SK-N-SH (cell line): Measurements from ENCODE around the gene RASA3. TPM values are rescaled to one million over a fixed set of nuclear protein-coding genes. Genes with fewer than 3 reads are reported as not detected.
A peak's percentile ranks its signal among the peaks of the same experiment; 100 is the strongest.

Experiments used
- CTCF ChIA-PET: fragments of 300-600, 350-600 bp; formaldehyde crosslinking; extraction: SDS; loops from one replicate; lab custom pipeline; 2021; lab: Yijun Ruan, JAX
- POLR2A ChIA-PET: fragments of 350-600 bp; sonication (Branson Sonifier 250); formaldehyde crosslinking; extraction: SDS; loops from one replicate; lab custom pipeline; 2020; ENCODE audit warnings: antibody characterized with exemption, inconsistent platforms; lab: Yijun Ruan, JAX
- DNase-seq: peaks from one replicate; pipeline ENCODE4 v3.0.0; 2012
- H2AFZ ChIP-seq: fragments of 200-600 bp; sonication (generic); 2 replicates; pipeline ENCODE4 v1.8.1; 2016; ENCODE audit warnings: antibody characterized with exemption, mild to moderate bottlenecking, low read depth
- H3F3A ChIP-seq: fragments of 200-600 bp; sonication (generic); replicated peaks from 2 replicates; pipeline ENCODE3; 2016; ENCODE audit warnings: antibody characterized with exemption, mild to moderate bottlenecking; ENCODE audit not compliant: insufficient read depth
- H3K27ac ChIP-seq, 2 experiments: fragments of 200-500 bp in 1 of 2; fragments of 200-600 bp in 1 of 2; sonication (Bioruptor generic) in 1 of 2; sonication (generic), shearing (Covaris generic) in 1 of 2; 2 replicates each; pipeline versions ENCODE4 v1.5.1 to v1.6.1; 2014 to 2016; ENCODE audit warnings: low read depth in 2 of 2, inconsistent platforms in 1 of 2, low read length in 1 of 2, mild to moderate bottlenecking in 1 of 2, mixed read lengths in 1 of 2
- H3K27me3 ChIP-seq: fragments of 200-600 bp; sonication (generic), shearing (Covaris generic); 2 replicates; pipeline ENCODE4 v1.6.1; 2016; ENCODE audit warnings: mixed run types; ENCODE audit not compliant: insufficient read depth
- H3K36me3 ChIP-seq, 2 experiments: fragments of 200-500 bp in 1 of 2; fragments of 200-600 bp in 1 of 2; sonication (Bioruptor generic) in 1 of 2; sonication (generic) in 1 of 2; replicated peaks in 1 of 2; 2 replicates each; pipeline versions ENCODE3 to v1.5.1; 2014 to 2016; ENCODE audit warnings: low read length in 1 of 2, mild to moderate bottlenecking in 1 of 2; ENCODE audit not compliant: insufficient read depth in 2 of 2, control insufficient read depth in 1 of 2
- H3K4me1 ChIP-seq, 2 experiments: fragments of 200-500 bp in 1 of 2; fragments of 200-600 bp in 1 of 2; sonication (Bioruptor generic) in 1 of 2; sonication (generic), shearing (Covaris generic) in 1 of 2; 2 replicates each; pipeline versions ENCODE4 v1.5.1 to v1.6.1; 2014 to 2016; ENCODE audit warnings: low read depth in 1 of 2, low read length in 1 of 2, mixed run types in 1 of 2; ENCODE audit not compliant: insufficient read depth in 2 of 2, control insufficient read depth in 1 of 2
- H3K4me2 ChIP-seq: fragments of 200-600 bp; sonication (generic), shearing (Covaris generic); 2 replicates; pipeline ENCODE4 v1.6.1; 2017; ENCODE audit warnings: mixed run types
- H3K4me3 ChIP-seq, 2 experiments: fragments of 200-500 bp in 1 of 2; fragments of 200-600 bp in 1 of 2; sonication (Bioruptor generic) in 1 of 2; sonication (generic), shearing (Covaris generic) in 1 of 2; 2 replicates each; pipeline versions ENCODE4 v1.5.1 to v1.8.1; 2014 to 2016; ENCODE audit warnings: low read depth in 2 of 2, inconsistent platforms in 1 of 2, low read length in 1 of 2, mild to moderate bottlenecking in 1 of 2, mixed read lengths in 1 of 2, moderate library complexity in 1 of 2
- H3K79me2 ChIP-seq: fragments of 200-600 bp; sonication (generic); 2 replicates; pipeline ENCODE4 v1.8.1; 2017; ENCODE audit warnings: mild to moderate bottlenecking; ENCODE audit not compliant: insufficient read depth
- H3K9ac ChIP-seq: fragments of 200-600 bp; sonication (generic); 2 replicates; pipeline ENCODE4 v1.6.1; 2017; ENCODE audit warnings: mixed run types
- H3K9me2 ChIP-seq: fragments of 200-600 bp; sonication (generic); 2 replicates; pipeline ENCODE4 v1.6.1; 2017; ENCODE audit warnings: mixed run types
- H3K9me3 ChIP-seq: fragments of 200-600 bp; sonication (generic); 2 replicates; pipeline ENCODE4 v1.6.1; 2017; ENCODE audit warnings: mixed run types, mild to moderate bottlenecking, moderate library complexity
- H4K20me1 ChIP-seq: fragments of 200-600 bp; sonication (generic); 2 replicates; pipeline ENCODE4 v1.6.1; 2017; ENCODE audit warnings: mild to moderate bottlenecking, mixed run types; ENCODE audit not compliant: insufficient read depth
- CHD2 ChIP-seq: fragments of 150-350 bp; IDR thresholded peaks from 2 replicates; pipeline ENCODE4 v1.6.1; 2018; ENCODE audit warnings: low read length; ENCODE audit not compliant: partially characterized antibody
- EZH2phosphoT487 ChIP-seq: fragments of 200-600 bp; sonication (generic); IDR thresholded peaks from 2 replicates; pipeline ENCODE4 v1.6.1; 2017; ENCODE audit warnings: low read depth, mixed run types, mild to moderate bottlenecking, antibody characterized with exemption, moderate library complexity, borderline replicate concordance
- FOXJ3 ChIP-seq: sonication (generic); formaldehyde crosslinking; IDR thresholded peaks from 2 replicates; pipeline ENCODE4 v1.5.1; 2020; ENCODE audit warnings: mild to moderate bottlenecking, missing genetic modification reagents
- GABPA ChIP-seq: IDR thresholded peaks from 2 replicates; pipeline ENCODE4 v1.4.0; 2012; ENCODE audit warnings: low read depth, mild to moderate bottlenecking
- IRF3 ChIP-seq: fragments of 150-350 bp; IDR thresholded peaks from 2 replicates; pipeline ENCODE4 v1.6.1; 2016; ENCODE audit warnings: mild to moderate bottlenecking, low read depth, low read length
- MEF2A ChIP-seq: IDR thresholded peaks from 2 replicates; pipeline ENCODE4 v1.4.0; 2012; ENCODE audit warnings: low read depth, borderline replicate concordance
- MXI1 ChIP-seq: IDR thresholded peaks from 2 replicates; pipeline ENCODE4 v1.6.1; 2012; ENCODE audit warnings: mild to moderate bottlenecking, low read depth, low read length, improper control_type of control experiment
- NRF1 ChIP-seq: IDR thresholded peaks from 2 replicates; pipeline ENCODE4 v1.6.1; 2012; ENCODE audit warnings: low read depth, mild to moderate bottlenecking, low read length
- POLR2AphosphoS5 ChIP-seq: IDR thresholded peaks from 2 replicates; pipeline ENCODE4 v1.6.1; 2012; ENCODE audit warnings: low read depth, low read length
- RAD21 ChIP-seq: IDR thresholded peaks from 2 replicates; pipeline ENCODE4 v1.6.1; 2012; ENCODE audit warnings: mild to moderate bottlenecking, low read length
- RCOR1 ChIP-seq: fragments of 150-350 bp; IDR thresholded peaks from 2 replicates; pipeline ENCODE4 v1.6.1; 2017; ENCODE audit warnings: antibody characterized with exemption, low read length
- RXRA ChIP-seq: IDR thresholded peaks from 2 replicates; pipeline ENCODE4 v1.4.0; 2012; ENCODE audit warnings: low read depth, mild to moderate bottlenecking, borderline replicate concordance
- SMC3 ChIP-seq: IDR thresholded peaks from 2 replicates; pipeline ENCODE4 v1.6.1; 2012; ENCODE audit warnings: low read depth, low read length, improper control_type of control experiment
- TCF12 ChIP-seq: IDR thresholded peaks from 2 replicates; pipeline ENCODE4 v1.4.0; 2012
- WGBS: methylation state at CpG from one replicate; pipeline ENCODE4 v1.1.6; 2017; ENCODE audit warnings: low lambda C conversion rate; 5-methylcytosine and 5-hydroxymethylcytosine counted together
- polyA plus RNA-seq, 3 experiments: library from polyadenylated mRNA; depleted of rRNA; stranded (reverse); fragments of >200 nt; gene quantifications; 2 replicates each; pipeline ENCODE4 v1.2.3, GENCODE V29; 2012
- TF ChIP-seq, protein P1 (sequence below): IDR thresholded peaks from 2 replicates; pipeline ENCODE4 v1.6.1; 2012; ENCODE audit warnings: mild to moderate bottlenecking, low read depth, low read length, moderate library complexity
- TF ChIP-seq, protein P2 (sequence below): IDR thresholded peaks from 2 replicates; pipeline ENCODE4 v1.4.0; 2012; ENCODE audit warnings: low read depth, borderline replicate concordance
- TF ChIP-seq, protein P3 (sequence below): IDR thresholded peaks from 2 replicates; pipeline ENCODE4 v1.4.0; 2012; ENCODE audit warnings: low read depth, borderline replicate concordance

Gene RASA3
- polyA plus RNA-seq, 1 of the 3 experiments (the other 2 are of a cell fraction): 25.1 TPM

GRCh38 chr13:114096811-114097211 lies 35.6 kb downstream of the RASA3 start:
- CTCF ChIA-PET: no interaction called here
- DNase-seq: no peak
- TF ChIP-seq CHD2: no peak
- TF ChIP-seq RCOR1: no peak
- TF ChIP-seq EZH2phosphoT487: no peak
- TF ChIP-seq RXRA: no peak
- TF ChIP-seq, all 33 proteins: peak for 0
- H4K20me1 ChIP-seq: peaks cover 51% of the 10 kb centered on the region
- H3K9me2 ChIP-seq: no peaks in the 10 kb centered on the region
- WGBS: 96% methylated on average over 16 of the region's 18 CpGs
- H3K27ac ChIP-seq: peak overlapping the region in 1 of 2 experiments; percentile 78; a peak in 1 of 4 replicates
- H3K27me3 ChIP-seq: no peaks in the 10 kb centered on the region
- peaks cover 0 to 8% of the 10 kb centered on the region in 2 experiments for H3K36me3 ChIP-seq
- H3K4me1 ChIP-seq: peaks cover 0 to 40% of the 10 kb centered on the region in 2 experiments; a peak in 1 of 4 replicates
- H3K9ac ChIP-seq: no peak overlapping the region
- H3K4me3 ChIP-seq: no peak overlapping the region
- H3F3A ChIP-seq: peaks cover 14% of the 10 kb centered on the region
- H2AFZ ChIP-seq: no peak overlapping the region
- POLR2A ChIA-PET: no interaction called here
- peaks cover 95% of the 10 kb centered on the region for H3K79me2 ChIP-seq
- H3K9me3 ChIP-seq: no peaks in the 10 kb centered on the region
- no peak overlapping the region for H3K4me2 ChIP-seq

- Histone ChIP-seq H2AFZ (no peak overlapping the region), H3K4me1 (peaks cover 0 to 35% of the 10 kb centered on the region in 2 experiments; a peak in 1 of 4 replicates), H3K9me2 (no peaks in the 10 kb centered on the region), H3F3A (peaks cover 11% of the 10 kb centered on the region), H4K20me1 (peaks cover 45% of the 10 kb centered on the region), H3K9me3 (no peaks in the 10 kb centered on the region; the same call in 1 of the 2 replicates), H3K27me3 (no peaks in the 10 kb centered on the region), H3K36me3 (peaks cover 0 to 8% of the 10 kb centered on the region in 2 experiments), H3K4me3 (no peak overlapping the region), H3K9ac (no peak overlapping the region), H3K4me2 (no peak overlapping the region), H3K79me2 (peaks cover 95% of the 10 kb centered on the region), H3K27ac (no peak overlapping the region; a peak in 1 of 4 replicates)
- POLR2A ChIA-PET: no interaction called here
- TF ChIP-seq SMC3 (no peak), GABPA (no peak), RAD21 (no peak), FOXJ3 (CRISPR knock-in tag) (no peak), MEF2A (no peak), POLR2AphosphoS5 (no peak), TCF12 (no peak), IRF3 (no peak), RXRA (no peak), NRF1 (no peak), MXI1 (no peak)
- TF ChIP-seq, protein P1, sequence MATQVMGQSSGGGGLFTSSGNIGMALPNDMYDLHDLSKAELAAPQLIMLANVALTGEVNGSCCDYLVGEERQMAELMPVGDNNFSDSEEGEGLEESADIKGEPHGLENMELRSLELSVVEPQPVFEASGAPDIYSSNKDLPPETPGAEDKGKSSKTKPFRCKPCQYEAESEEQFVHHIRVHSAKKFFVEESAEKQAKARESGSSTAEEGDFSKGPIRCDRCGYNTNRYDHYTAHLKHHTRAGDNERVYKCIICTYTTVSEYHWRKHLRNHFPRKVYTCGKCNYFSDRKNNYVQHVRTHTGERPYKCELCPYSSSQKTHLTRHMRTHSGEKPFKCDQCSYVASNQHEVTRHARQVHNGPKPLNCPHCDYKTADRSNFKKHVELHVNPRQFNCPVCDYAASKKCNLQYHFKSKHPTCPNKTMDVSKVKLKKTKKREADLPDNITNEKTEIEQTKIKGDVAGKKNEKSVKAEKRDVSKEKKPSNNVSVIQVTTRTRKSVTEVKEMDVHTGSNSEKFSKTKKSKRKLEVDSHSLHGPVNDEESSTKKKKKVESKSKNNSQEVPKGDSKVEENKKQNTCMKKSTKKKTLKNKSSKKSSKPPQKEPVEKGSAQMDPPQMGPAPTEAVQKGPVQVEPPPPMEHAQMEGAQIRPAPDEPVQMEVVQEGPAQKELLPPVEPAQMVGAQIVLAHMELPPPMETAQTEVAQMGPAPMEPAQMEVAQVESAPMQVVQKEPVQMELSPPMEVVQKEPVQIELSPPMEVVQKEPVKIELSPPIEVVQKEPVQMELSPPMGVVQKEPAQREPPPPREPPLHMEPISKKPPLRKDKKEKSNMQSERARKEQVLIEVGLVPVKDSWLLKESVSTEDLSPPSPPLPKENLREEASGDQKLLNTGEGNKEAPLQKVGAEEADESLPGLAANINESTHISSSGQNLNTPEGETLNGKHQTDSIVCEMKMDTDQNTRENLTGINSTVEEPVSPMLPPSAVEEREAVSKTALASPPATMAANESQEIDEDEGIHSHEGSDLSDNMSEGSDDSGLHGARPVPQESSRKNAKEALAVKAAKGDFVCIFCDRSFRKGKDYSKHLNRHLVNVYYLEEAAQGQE: no peak
- TF ChIP-seq, protein P2, sequence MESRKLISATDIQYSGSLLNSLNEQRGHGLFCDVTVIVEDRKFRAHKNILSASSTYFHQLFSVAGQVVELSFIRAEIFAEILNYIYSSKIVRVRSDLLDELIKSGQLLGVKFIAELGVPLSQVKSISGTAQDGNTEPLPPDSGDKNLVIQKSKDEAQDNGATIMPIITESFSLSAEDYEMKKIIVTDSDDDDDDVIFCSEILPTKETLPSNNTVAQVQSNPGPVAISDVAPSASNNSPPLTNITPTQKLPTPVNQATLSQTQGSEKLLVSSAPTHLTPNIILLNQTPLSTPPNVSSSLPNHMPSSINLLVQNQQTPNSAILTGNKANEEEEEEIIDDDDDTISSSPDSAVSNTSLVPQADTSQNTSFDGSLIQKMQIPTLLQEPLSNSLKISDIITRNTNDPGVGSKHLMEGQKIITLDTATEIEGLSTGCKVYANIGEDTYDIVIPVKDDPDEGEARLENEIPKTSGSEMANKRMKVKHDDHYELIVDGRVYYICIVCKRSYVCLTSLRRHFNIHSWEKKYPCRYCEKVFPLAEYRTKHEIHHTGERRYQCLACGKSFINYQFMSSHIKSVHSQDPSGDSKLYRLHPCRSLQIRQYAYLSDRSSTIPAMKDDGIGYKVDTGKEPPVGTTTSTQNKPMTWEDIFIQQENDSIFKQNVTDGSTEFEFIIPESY: no peak
- TF ChIP-seq, protein P3, sequence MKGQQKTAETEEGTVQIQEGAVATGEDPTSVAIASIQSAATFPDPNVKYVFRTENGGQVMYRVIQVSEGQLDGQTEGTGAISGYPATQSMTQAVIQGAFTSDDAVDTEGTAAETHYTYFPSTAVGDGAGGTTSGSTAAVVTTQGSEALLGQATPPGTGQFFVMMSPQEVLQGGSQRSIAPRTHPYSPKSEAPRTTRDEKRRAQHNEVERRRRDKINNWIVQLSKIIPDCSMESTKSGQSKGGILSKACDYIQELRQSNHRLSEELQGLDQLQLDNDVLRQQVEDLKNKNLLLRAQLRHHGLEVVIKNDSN: no peak
- DNase-seq: no peak
- 97% methylated on average over 17 of the region's 24 CpGs for WGBS
- CTCF ChIA-PET: no interaction called here
These were observed 36.4 kb downstream of the RASA3 start for GRCh38 chr13:114096031-114096485.
